RWPE2 (cell line): Measurements from ENCODE around the gene MPO.

Source experiments
- ATAC-seq: fragments of 200-7000 bp; cut with Tn5 transposase; 3 replicates; pipeline ENCODE4 v1.9.1; 2021; ENCODE audit warnings: low read depth
- DNase-seq: peaks from one replicate; pipeline ENCODE4 v3.0.0-alpha.2; 2020; ENCODE audit warnings: low spot score
- H3K27ac ChIP-seq: fragments of 450-650 bp; 2 replicates; pipeline ENCODE4 v1.5.1; 2017; ENCODE audit warnings: mild to moderate bottlenecking; ENCODE audit not compliant: poor library complexity, severe bottlenecking
- H3K27me3 ChIP-seq: fragments of 250-450 bp; sonication (Bioruptor Pico); 2 replicates; pipeline ENCODE4 v1.5.1; 2021; ENCODE audit warnings: mild to moderate bottlenecking, moderate library complexity; ENCODE audit not compliant: insufficient read depth, poor library complexity, severe bottlenecking
- H3K36me3 ChIP-seq: fragments of 250-450 bp; sonication (Bioruptor Pico); 2 replicates; pipeline ENCODE4 v1.5.1; 2020; ENCODE audit warnings: low read depth, mild to moderate bottlenecking, moderate library complexity
- H3K4me1 ChIP-seq: fragments of 250-450 bp; sonication (Bioruptor Pico); 2 replicates; pipeline ENCODE4 v1.5.1; 2021; ENCODE audit warnings: mild to moderate bottlenecking, moderate library complexity; ENCODE audit not compliant: insufficient read depth, poor library complexity, severe bottlenecking
- H3K4me3 ChIP-seq: fragments of 250-450 bp; sonication (Bioruptor Pico); 2 replicates; pipeline ENCODE4 v1.5.1; 2021; ENCODE audit warnings: mild to moderate bottlenecking, moderate library complexity; ENCODE audit not compliant: severe bottlenecking
- H3K9me3 ChIP-seq: fragments of 250-450 bp; sonication (Bioruptor Pico); 2 replicates; pipeline ENCODE4 v1.5.1; 2021; ENCODE audit warnings: mild to moderate bottlenecking, moderate library complexity; ENCODE audit not compliant: severe bottlenecking
- CTCF ChIP-seq: fragments of 450-650 bp; IDR thresholded peaks from one replicate; pipeline ENCODE4 v1.5.1; 2017; ENCODE audit warnings: mild to moderate bottlenecking, moderate library complexity; ENCODE audit not compliant: poor library complexity, severe bottlenecking

MPO gene

GRCh38 chr17:58318627-58319172 is 38.0 kb upstream of the MPO start:
- H3K27ac ChIP-seq: no peak overlapping the region
- no peaks in the 10 kb centered on the region for H3K4me1 ChIP-seq
- H3K36me3 ChIP-seq: no peaks in the 10 kb centered on the region
- H3K27me3 ChIP-seq: no peaks in the 10 kb centered on the region
- ATAC-seq (no peak), DNase-seq (no peak)
- H3K9me3 ChIP-seq: no peaks in the 10 kb centered on the region
- no peak overlapping the region for H3K4me3 ChIP-seq
- no peak for TF ChIP-seq CTCF

GRCh38 chr17:58318065-58318481 is 37.3 kb upstream of the MPO start:
- Histone ChIP-seq H3K27ac (no peak overlapping the region), H3K36me3 (no peaks in the 10 kb centered on the region)

GRCh38 chr17:58317421-58318064 is 36.8 kb upstream of the MPO start:
- ATAC-seq (peak; percentile 83), DNase-seq (peak; percentile 68)
- no peaks in the 10 kb centered on the region for H3K27me3 ChIP-seq
- H3K27ac ChIP-seq: no peak overlapping the region
- H3K36me3 ChIP-seq: no peaks in the 10 kb centered on the region
- no peaks in the 10 kb centered on the region for H3K9me3 ChIP-seq
- H3K4me1 ChIP-seq: no peaks in the 10 kb centered on the region
- no peak overlapping the region for H3K4me3 ChIP-seq
- TF ChIP-seq CTCF: peak; percentile 90

More at GRCh38 chr17:58318065-58318481, 37.3 kb upstream of the MPO start:
- H3K9me3 ChIP-seq: no peaks in the 10 kb centered on the region
- ATAC-seq (no peak), DNase-seq (peak; percentile 45)
- H3K4me1 ChIP-seq: no peaks in the 10 kb centered on the region
- H3K27me3 ChIP-seq: no peaks in the 10 kb centered on the region
- no peak for TF ChIP-seq CTCF
- no peak overlapping the region for H3K4me3 ChIP-seq

- H3K36me3 ChIP-seq: no peaks in the 10 kb centered on the region
- DNase-seq (peak; percentile 41), ATAC-seq (no peak)
- no peaks in the 10 kb centered on the region for H3K9me3 ChIP-seq
- no peaks in the 10 kb centered on the region for H3K4me1 ChIP-seq
- no peak overlapping the region for H3K4me3 ChIP-seq
- H3K27me3 ChIP-seq: no peaks in the 10 kb centered on the region
- no peak for TF ChIP-seq CTCF
- H3K27ac ChIP-seq: no peak overlapping the region
These were observed 35.7 kb upstream of the MPO start for GRCh38 chr17:58316260-58316960.
